Fibroblast of mammary gland (primary cell): ENCODE data around the gene SMC1B.
"Not testable (repeated sequence)": the region's sequence is repeated elsewhere in the genome, so short reads cannot be mapped to it uniquely, and the experiment has no call there.

Experiments used
- DNase-seq: peaks from one replicate; pipeline ENCODE4 v3.0.0-alpha.2; 2010; ENCODE audit warnings: low read depth
- H3K4me3 ChIP-seq: 2 replicates; pipeline ENCODE4 v1.5.1; 2011; ENCODE audit warnings: low read depth, mild to moderate bottlenecking, low read length, moderate library complexity; ENCODE audit not compliant: control insufficient read depth
- CTCF ChIP-seq: conservative IDR thresholded peaks from 2 replicates; pipeline ENCODE4 v1.5.1; 2011; ENCODE audit warnings: low read depth, low read length, inconsistent platforms; ENCODE audit not compliant: control insufficient read depth, insufficient read depth

The SMC1B gene

GRCh38 chr22:45389546-45389945 lies 23.9 kb downstream of the SMC1B start:
- no peak for TF ChIP-seq CTCF
- H3K4me3 ChIP-seq: no peak overlapping the region
- DNase-seq: no peak

- TF ChIP-seq CTCF: no peak
- no peak overlapping the region for H3K4me3 ChIP-seq
- DNase-seq: no peak
Measured at GRCh38 chr22:45381348-45381747, 32.1 kb downstream of the SMC1B start.

GRCh38 chr22:45376703-45377102 lies 36.7 kb downstream of the SMC1B start:
- peak; percentile 15 for DNase-seq
- H3K4me3 ChIP-seq: no peak overlapping the region
- no peak for TF ChIP-seq CTCF

- no peak for TF ChIP-seq CTCF
- H3K4me3 ChIP-seq: no peak overlapping the region
- DNase-seq: no peak
Measured at GRCh38 chr22:45376009-45376408, 37.4 kb downstream of the SMC1B start.

DNA sequence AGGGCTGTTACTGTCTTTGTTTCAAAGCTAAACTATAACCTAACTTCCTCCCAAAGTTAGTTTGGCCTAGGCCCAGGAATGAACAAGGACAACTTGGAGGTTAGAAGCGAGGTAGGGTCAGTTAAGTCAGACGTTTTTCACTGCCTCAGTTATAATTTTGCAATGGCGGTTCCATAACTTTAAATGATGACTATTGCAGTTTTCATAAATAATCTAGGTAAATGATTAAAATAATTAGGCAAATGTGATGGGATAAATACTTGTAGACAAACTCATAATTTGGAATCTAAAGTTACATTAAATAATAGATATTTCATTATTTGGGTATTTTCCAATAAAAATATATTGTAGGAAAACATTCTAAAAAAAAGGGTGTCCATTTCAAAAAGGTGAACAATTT lies 39.8 kb downstream of the SMC1B start:
- not testable (repeated sequence) for H3K4me3 ChIP-seq, DNase-seq

DNA sequence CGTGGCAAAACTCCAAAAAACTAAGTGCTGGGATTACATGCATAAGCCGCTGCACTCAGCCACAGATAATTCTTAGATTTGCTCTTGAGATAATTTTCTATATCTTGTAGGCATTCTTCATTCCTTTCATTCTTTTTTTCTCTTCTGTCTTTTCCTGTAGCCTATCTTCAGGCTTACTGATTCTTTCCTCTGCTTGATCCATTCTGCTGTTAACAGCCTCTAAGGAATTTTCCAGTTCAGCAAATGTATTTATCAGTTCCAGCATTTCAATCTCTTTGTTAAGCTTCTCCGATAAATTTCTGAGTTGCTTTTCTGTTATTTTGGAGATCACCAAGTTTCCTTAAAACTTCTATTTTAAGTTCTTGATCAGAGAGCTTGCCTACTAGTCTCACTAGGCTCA lies 46.7 kb downstream of the SMC1B start:
- no peak overlapping the region for H3K4me3 ChIP-seq
- TF ChIP-seq CTCF: no peak
- DNase-seq: no peak

GRCh38 chr22:45359627-45360026 lies 53.8 kb downstream of the SMC1B start:
- H3K4me3 ChIP-seq: no peak overlapping the region
- DNase-seq: no peak
- TF ChIP-seq CTCF: no peak

DNA sequence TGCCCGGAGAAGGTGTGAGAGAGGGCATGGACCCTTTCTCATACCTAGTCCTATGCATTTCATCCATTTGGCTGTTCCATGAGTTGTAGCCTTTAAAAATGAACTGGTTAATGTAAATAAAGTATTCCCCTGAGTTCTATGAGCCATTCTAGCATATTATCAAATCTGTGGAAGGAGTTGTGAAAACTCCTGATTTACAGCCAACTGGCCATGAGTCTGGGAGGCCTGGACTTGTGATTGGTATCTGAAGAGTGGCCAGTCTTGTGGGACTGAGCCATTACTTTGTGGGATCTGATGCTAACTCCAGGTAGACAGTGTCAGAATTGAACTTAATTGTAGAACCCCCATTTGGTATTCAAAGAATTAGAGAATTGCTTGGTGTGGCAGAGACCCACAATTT lies 55.3 kb downstream of the SMC1B start:
- H3K4me3 ChIP-seq: no peak overlapping the region
- peak; percentile 72 for DNase-seq
- no peak for TF ChIP-seq CTCF
